Upper lobe of right lung (tissue), 1 donor: ENCODE measurements around the gene KPNA4. TPM values are rescaled to one million over a fixed set of nuclear protein-coding genes. Genes with fewer than 3 reads are reported as not detected.

Experiments used
- ATAC-seq: fragments of 200-7000 bp; cut with Tn5 transposase; one replicate; pipeline ENCODE4 v1.9.1; 2020; ENCODE audit warnings: mild to moderate bottlenecking, moderate library complexity
- DNase-seq: peaks from one replicate; pipeline ENCODE4 v3.0.0-alpha.2; 2020
- H3K27ac ChIP-seq: fragments of 200-600 bp; one replicate; pipeline ENCODE4 v1.8.0; 2022
- H3K27me3 ChIP-seq: fragments of 200-600 bp; one replicate; pipeline ENCODE4 v1.8.0; 2022; ENCODE audit warnings: mild to moderate bottlenecking
- H3K36me3 ChIP-seq: fragments of 200-600 bp; one replicate; pipeline ENCODE4 v1.8.0; 2022
- H3K4me1 ChIP-seq: fragments of 200-600 bp; one replicate; pipeline ENCODE4 v1.8.0; 2022
- H3K4me3 ChIP-seq: fragments of 200-600 bp; one replicate; pipeline ENCODE4 v1.8.0; 2022; ENCODE audit warnings: mild to moderate bottlenecking
- H3K9me3 ChIP-seq: fragments of 200-600 bp; one replicate; pipeline ENCODE4 v1.8.0; 2022
- intact Hi-C: fragments of 100-400 bp; cut with DNase I; formaldehyde crosslinking; loops from one replicate; pipeline ENCODE4 v1.11.0; 2022
- total RNA-seq: library from RNA; stranded (reverse); fragmentation: NEBNext Ultra II Directional; extraction: Animal tissue kit (Norgen Biotek cat#: 25700); gene quantifications from one replicate; pipeline ENCODE4 v1.2.1, GENCODE V29; 2021
- TF ChIP-seq, protein P1 (sequence below): fragments of 200-600 bp; IDR thresholded peaks from one replicate; pipeline ENCODE4 v1.8.0; 2022; ENCODE audit warnings: antibody characterized with exemption
- donor health status: DM: no; HTN: yes; CAD: no; lungs with severe emphysema.

Gene KPNA4
- total RNA-seq, 1 donor from 2014 or later = 56.3 TPM

DNA sequence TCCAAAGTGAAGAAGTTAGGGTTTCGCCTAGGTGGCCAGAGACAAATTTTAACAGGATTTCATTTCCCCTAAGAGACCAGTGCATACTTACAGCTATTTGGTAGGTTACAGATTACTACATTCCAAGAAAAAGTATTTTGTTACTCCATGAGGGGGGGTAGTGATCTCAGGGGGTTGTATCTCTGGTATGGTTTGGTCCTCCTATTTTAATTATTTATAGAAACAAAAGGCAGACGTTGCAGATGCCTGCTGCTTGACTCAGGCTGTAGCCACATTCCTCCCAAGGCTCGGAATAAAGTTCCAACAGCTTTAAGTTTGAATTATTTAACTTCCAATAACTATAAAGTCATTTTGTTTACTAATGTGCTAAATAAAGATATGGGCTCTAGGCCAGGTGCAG is 114.5 kb downstream of the KPNA4 start:
- Histone ChIP-seq H3K4me3 (no peak overlapping the region), H3K27me3 (no peaks in the 10 kb centered on the region), H3K27ac (no peak overlapping the region), H3K4me1 (peaks cover 6% of the 10 kb centered on the region), H3K36me3 (no peaks in the 10 kb centered on the region), H3K9me3 (no peaks in the 10 kb centered on the region)
- DNase-seq (no peak), ATAC-seq (no peak)
- intact Hi-C loops = no loop called here
- TF ChIP-seq, protein P1, sequence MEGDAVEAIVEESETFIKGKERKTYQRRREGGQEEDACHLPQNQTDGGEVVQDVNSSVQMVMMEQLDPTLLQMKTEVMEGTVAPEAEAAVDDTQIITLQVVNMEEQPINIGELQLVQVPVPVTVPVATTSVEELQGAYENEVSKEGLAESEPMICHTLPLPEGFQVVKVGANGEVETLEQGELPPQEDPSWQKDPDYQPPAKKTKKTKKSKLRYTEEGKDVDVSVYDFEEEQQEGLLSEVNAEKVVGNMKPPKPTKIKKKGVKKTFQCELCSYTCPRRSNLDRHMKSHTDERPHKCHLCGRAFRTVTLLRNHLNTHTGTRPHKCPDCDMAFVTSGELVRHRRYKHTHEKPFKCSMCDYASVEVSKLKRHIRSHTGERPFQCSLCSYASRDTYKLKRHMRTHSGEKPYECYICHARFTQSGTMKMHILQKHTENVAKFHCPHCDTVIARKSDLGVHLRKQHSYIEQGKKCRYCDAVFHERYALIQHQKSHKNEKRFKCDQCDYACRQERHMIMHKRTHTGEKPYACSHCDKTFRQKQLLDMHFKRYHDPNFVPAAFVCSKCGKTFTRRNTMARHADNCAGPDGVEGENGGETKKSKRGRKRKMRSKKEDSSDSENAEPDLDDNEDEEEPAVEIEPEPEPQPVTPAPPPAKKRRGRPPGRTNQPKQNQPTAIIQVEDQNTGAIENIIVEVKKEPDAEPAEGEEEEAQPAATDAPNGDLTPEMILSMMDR = no peak

DNA sequence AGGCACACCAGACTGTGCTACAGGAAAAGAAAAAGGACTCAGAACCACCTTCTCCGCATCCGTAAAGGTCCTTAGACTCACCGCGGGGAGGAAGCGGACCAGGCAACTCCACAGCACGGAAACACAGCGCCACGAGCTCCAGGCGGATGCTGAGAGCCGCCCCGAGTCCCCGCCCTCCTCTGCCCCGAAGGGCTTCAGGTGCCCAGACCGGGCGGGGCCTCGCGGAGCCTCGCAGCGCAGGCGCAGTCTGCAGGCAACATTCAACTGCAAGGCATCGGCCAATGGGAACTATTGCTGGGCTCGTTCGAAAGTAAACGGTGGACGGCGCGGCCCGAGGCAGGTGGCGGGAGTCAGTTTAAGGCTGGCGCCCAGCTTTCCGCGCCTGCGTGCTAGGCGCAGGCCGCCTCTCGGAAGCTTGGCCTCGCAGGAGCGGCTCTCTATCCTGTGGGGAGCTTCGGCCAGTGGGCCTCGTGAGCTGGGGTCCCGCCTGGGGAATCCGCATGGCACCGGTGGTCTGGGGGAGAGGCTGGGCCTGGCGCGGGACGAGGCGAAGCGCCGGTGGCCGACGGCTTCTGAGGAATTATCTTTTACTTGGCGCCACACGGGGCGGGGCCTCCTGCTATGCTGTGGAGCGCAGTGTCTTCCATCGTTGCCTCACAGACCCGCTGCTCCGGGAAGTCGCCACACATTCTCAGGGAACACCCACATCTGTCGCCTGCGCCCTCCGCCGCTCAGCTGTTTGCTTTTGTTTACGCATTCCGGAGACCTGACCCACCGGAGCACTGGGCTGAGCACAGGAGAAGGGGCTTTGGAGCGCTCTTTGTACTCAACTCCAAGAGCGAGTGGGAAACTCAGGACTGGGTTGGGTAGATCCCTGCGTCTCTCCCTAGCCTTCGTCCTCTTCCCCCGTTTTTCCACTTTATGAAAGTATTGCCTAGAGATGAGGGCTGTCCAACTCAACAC is 115.5 kb downstream of the KPNA4 start, which contains the start of gene TRIM59:
TRIM59 (minus strand) TSS at position 151 of the 963 bp plus-strand sequence. CDS start 10,603 bp downstream, outside the sequence.
- Histone ChIP-seq H3K27me3 (no peaks in the 10 kb centered on the region), H3K27ac (peak within 1 kb of the TSS; percentile 70), H3K36me3 (no peaks in the 10 kb centered on the region), H3K4me3 (peak within 1 kb of the TSS; percentile 61), H3K9me3 (no peaks in the 10 kb centered on the region), H3K4me1 (peaks cover 6% of the 10 kb centered on the region)
- ATAC-seq = peak; percentile 98
- TF ChIP-seq, protein P1 = no peak
- intact Hi-C loops = no loop called here
- DNase-seq = peak; percentile 97

DNA sequence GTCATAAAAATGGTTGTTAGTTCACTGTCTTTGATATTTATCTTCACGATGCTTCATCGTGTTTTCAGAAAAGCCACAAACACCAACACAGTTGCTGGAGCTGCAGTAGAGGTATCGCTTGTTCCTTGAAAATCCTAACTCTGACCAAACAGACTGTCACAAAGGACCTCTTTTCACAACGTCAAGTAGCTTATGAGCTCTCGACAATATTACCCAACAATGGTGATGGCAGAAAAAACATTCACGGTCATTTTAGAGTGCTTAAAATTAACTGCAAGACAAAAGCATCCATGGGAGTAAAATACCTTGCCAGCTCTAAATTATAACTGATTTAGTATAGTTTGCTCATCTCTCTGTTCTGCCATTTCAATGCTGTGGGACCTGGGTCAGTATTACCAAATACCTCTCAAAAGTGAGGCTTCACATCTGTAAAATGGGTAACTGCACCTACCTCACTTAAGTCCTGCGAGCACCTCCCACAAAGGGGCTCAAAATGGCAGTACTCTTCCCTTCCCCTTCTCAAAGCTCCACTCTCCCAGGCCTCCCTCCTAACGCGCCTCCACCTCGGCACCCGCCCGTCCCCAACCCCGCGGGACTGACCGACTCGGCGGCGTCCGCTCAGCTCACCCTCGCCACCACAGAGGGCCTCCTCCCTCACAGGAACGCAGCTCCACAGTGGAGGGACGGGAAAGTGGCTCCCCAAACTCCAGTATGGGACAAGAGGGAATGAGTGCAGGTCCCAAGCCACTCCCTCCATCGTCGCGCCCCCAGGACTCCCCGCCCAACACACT is 116.3 kb downstream of the KPNA4 start:
- ATAC-seq (peak; percentile 73), DNase-seq (no peak)
- intact Hi-C loops = no loop called here

DNA sequence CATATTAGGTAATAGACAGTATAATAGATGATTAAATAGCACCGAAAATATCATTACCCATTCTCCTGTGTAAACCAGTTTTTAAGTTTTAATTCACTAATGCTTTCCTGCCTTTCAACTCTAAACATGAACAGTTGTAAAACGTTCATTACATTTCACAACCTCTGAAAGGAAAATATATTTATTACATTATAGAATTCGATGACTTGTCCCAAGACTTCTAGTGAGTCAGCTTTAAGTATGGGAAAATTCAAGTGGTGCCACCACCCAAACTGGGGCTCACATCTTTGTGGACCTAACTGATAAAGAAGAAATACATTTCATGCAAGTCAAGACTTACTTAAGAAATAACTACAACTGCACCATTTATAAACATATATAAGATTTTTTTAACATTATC is 117.8 kb downstream of the KPNA4 start:
- no peak overlapping the region for H3K27ac ChIP-seq
- no peaks in the 10 kb centered on the region for H3K36me3 ChIP-seq
- peaks cover 6% of the 10 kb centered on the region for H3K4me1 ChIP-seq
- no peaks in the 10 kb centered on the region for H3K27me3 ChIP-seq
- no peaks in the 10 kb centered on the region for H3K9me3 ChIP-seq
- TF ChIP-seq, protein P1 = no peak
- ATAC-seq = no peak
- intact Hi-C loops = no loop called here
- no peak for DNase-seq
- no peak overlapping the region for H3K4me3 ChIP-seq

More for the DNA sequence above, 116.3 kb downstream of the KPNA4 start:
- H3K36me3 ChIP-seq = no peaks in the 10 kb centered on the region
- no peaks in the 10 kb centered on the region for H3K27me3 ChIP-seq
- peaks cover 6% of the 10 kb centered on the region for H3K4me1 ChIP-seq
- peak overlapping the region; percentile 61 for H3K4me3 ChIP-seq
- peak overlapping the region; percentile 70 for H3K27ac ChIP-seq
- no peaks in the 10 kb centered on the region for H3K9me3 ChIP-seq
- TF ChIP-seq, protein P1 = no peak

DNA sequence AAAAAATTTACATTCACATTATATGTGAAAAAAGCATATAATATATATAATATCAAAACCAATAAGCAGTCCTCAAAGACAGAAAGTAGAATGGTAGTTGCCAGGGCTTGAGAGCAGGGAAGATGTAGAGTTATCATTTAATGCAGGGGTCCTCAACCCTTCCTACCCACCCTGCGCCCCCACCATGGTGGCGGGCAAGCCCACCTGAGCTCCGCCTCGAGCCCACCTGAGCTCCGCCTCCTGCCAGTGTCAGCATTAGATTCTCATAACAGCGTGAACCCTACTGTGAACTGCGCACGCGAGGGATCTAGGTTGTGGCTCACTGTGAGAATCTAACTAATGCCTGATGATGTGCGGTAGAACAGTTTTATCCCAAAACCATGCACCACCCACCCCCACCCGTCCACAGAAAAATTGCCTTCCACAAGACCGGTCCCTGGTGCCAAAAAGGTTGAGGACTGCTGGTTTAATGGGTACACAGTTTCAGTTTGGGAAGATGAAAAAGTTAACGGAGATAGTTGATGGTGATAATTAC is 118.8 kb downstream of the KPNA4 start:
- H3K27me3 ChIP-seq = no peaks in the 10 kb centered on the region
- no peaks in the 10 kb centered on the region for H3K36me3 ChIP-seq
- intact Hi-C loops = no loop called here
- H3K9me3 ChIP-seq = no peaks in the 10 kb centered on the region
- no peak for DNase-seq
- no peak overlapping the region for H3K4me3 ChIP-seq
- peaks cover 6% of the 10 kb centered on the region for H3K4me1 ChIP-seq
- no peak overlapping the region for H3K27ac ChIP-seq
- TF ChIP-seq, protein P1 = no peak
- no peak for ATAC-seq
